HuH-7 (cell line): ENCODE data around the gene AKR1D1.

Experiments
- DNase-seq: peaks from one replicate; pipeline ENCODE4 v3.0.0; 2011; ENCODE audit warnings: low spot score

AKR1D1 gene

GRCh38 chr7:138167222-138167621 is 91.0 kb downstream of the AKR1D1 start:
- no peak for DNase-seq

GRCh38 chr7:138167869-138168296 is 91.6 kb downstream of the AKR1D1 start:
- DNase-seq = no peak
